Loucy (cell line): ENCODE data around the gene NLRC5.

Experiments
- H2AFZ ChIP-seq: fragments of 200-600 bp; sonication (generic); 2 replicates; pipeline ENCODE4 v1.6.0; 2016; ENCODE audit warnings: antibody characterized with exemption, mild to moderate bottlenecking, low read length, moderate library complexity
- H3F3A ChIP-seq: fragments of 200-600 bp; 2 replicates; pipeline ENCODE4 v1.6.0; 2016; ENCODE audit warnings: antibody characterized with exemption, low read depth, mild to moderate bottlenecking
- H3K27me3 ChIP-seq: fragments of 200-600 bp; sonication (generic); 2 replicates; pipeline ENCODE4 v1.6.1; 2014; ENCODE audit warnings: low read length, mild to moderate bottlenecking; ENCODE audit not compliant: insufficient read depth, poor library complexity, severe bottlenecking
- H3K36me3 ChIP-seq: fragments of 200-600 bp; sonication (generic); 2 replicates; pipeline ENCODE4 v1.6.1; 2016; ENCODE audit warnings: low read length; ENCODE audit not compliant: insufficient read depth
- H3K4me1 ChIP-seq: fragments of 200-600 bp; sonication (generic); 2 replicates; pipeline ENCODE4 v1.5.1; 2014; ENCODE audit warnings: low read length, mild to moderate bottlenecking; ENCODE audit not compliant: insufficient read depth, poor library complexity, severe bottlenecking
- H3K4me2 ChIP-seq: fragments of 200-600 bp; sonication (generic); 2 replicates; pipeline ENCODE4 v1.6.0; 2014; ENCODE audit warnings: antibody characterized with exemption, low read length, low read depth, mild to moderate bottlenecking; ENCODE audit not compliant: poor library complexity, severe bottlenecking
- H3K4me3 ChIP-seq: fragments of 200-600 bp; sonication (generic); 2 replicates; pipeline ENCODE4 v1.5.1; 2014; ENCODE audit warnings: low read length, mild to moderate bottlenecking, mixed read lengths; ENCODE audit not compliant: poor library complexity, severe bottlenecking
- H3K79me2 ChIP-seq: fragments of 200-600 bp; sonication (generic); 2 replicates; pipeline ENCODE4 v1.6.1; 2014; ENCODE audit warnings: low read length; ENCODE audit not compliant: insufficient read depth
- H3K9ac ChIP-seq: fragments of 200-600 bp; sonication (generic); 2 replicates; pipeline ENCODE4 v1.6.0; 2014; ENCODE audit warnings: mild to moderate bottlenecking, low read depth, low read length, moderate library complexity; ENCODE audit not compliant: poor library complexity, severe bottlenecking
- H3K9me2 ChIP-seq: fragments of 200-600 bp; sonication (generic); replicated peaks from 2 replicates; pipeline ENCODE4 v1.6.1; 2016; ENCODE audit warnings: low read depth, low read length, mixed read lengths
- H3K9me3 ChIP-seq: fragments of 200-600 bp; sonication (generic); 2 replicates; pipeline ENCODE4 v1.6.1; 2014; ENCODE audit warnings: mild to moderate bottlenecking, antibody characterized with exemption, low read length, low read depth; ENCODE audit not compliant: insufficient read depth
- H4K20me1 ChIP-seq: fragments of 200-600 bp; sonication (generic); 2 replicates; pipeline ENCODE4 v1.6.0; 2014; ENCODE audit warnings: antibody characterized with exemption, low read length, mild to moderate bottlenecking; ENCODE audit not compliant: insufficient read depth, poor library complexity, severe bottlenecking
- EZH2phosphoT487 ChIP-seq: fragments of 200-600 bp; IDR thresholded peaks from 2 replicates; pipeline ENCODE4 v1.6.1; 2018; ENCODE audit warnings: antibody characterized with exemption, mild to moderate bottlenecking, moderate library complexity, borderline replicate concordance
- TF ChIP-seq, protein P1 (sequence below): fragments of 200-600 bp; sonication (generic); conservative IDR thresholded peaks from 2 replicates; pipeline ENCODE4 v1.5.1; 2014; ENCODE audit warnings: mild to moderate bottlenecking, antibody characterized with exemption, low read length

NLRC5 gene

DNA sequence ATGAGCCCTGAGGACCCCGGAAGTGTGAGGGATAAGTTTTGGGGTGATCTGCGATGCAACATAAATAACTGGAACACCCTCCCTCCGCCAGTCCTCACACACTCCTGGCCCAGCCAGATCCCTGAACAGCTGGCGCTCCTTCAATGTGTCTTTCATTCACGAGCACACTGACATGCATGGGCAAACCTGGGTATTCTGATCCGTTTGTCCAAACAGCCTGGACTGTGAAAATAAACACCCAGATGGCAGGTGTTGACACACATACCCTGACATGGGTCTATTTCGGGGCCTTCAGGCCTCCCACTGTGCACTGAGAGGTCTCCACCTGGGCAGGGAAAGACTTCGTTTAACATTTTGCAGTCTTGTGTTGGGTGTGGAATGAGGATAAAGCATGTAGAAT, 100.0 kb downstream of the NLRC5 start:
- Histone ChIP-seq H3K4me2 (no peak overlapping the region), H3K9ac (no peak overlapping the region), H3K4me1 (peaks cover 20% of the 10 kb centered on the region), H3K9me2 (no peaks in the 10 kb centered on the region), H3K9me3 (no peaks in the 10 kb centered on the region), H2AFZ (no peak overlapping the region), H3K4me3 (no peak overlapping the region), H3K27me3 (no peaks in the 10 kb centered on the region), H3K79me2 (peaks cover 15% of the 10 kb centered on the region), H3F3A (no peaks in the 10 kb centered on the region), H4K20me1 (peaks cover 3% of the 10 kb centered on the region), H3K36me3 (no peaks in the 10 kb centered on the region)
- TF ChIP-seq, protein P1, sequence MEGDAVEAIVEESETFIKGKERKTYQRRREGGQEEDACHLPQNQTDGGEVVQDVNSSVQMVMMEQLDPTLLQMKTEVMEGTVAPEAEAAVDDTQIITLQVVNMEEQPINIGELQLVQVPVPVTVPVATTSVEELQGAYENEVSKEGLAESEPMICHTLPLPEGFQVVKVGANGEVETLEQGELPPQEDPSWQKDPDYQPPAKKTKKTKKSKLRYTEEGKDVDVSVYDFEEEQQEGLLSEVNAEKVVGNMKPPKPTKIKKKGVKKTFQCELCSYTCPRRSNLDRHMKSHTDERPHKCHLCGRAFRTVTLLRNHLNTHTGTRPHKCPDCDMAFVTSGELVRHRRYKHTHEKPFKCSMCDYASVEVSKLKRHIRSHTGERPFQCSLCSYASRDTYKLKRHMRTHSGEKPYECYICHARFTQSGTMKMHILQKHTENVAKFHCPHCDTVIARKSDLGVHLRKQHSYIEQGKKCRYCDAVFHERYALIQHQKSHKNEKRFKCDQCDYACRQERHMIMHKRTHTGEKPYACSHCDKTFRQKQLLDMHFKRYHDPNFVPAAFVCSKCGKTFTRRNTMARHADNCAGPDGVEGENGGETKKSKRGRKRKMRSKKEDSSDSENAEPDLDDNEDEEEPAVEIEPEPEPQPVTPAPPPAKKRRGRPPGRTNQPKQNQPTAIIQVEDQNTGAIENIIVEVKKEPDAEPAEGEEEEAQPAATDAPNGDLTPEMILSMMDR: no peak

DNA sequence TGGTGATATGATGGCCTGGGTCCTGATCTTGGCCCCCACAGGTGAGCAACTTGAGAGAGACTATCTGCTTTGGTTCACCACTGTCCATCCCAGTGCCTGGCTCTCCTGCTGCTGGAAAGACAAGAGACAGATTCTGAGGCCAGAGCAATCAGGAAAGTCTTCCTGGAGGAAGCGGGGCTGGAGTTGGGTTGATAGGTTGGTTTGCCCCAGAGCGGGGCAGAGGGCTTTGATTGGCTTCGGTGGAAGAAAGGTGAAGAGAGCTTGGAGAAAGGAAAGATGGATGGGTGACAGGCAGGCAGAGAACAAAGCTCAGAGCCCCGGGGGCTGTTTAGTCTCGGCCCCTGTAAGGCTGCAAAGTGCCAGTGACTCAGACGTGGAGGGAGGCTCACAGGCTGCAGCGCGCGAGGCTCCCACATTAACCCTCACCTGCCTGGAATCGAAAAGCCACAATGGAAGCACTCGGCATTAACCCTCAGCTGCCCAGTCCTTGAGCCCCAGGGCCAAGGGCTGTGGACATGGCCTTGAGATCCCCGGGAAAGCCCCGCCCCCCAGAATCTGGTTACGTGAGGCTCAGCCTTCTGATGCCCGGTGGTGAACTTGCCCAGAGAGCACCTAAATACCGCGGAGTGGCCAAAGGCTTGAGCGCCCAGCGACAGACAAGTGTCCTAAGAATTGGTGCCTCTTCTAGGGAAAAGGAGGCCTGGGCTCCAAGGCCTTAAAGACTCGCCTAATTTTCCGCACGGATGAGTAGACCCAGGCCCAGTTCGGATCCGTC, 102.0 kb downstream of the NLRC5 start:
- peak overlapping the region; percentile 89 for H2AFZ ChIP-seq
- no peaks in the 10 kb centered on the region for H3F3A ChIP-seq
- no peaks in the 10 kb centered on the region for H3K9me3 ChIP-seq
- H3K4me3 ChIP-seq: peak overlapping the region; percentile 79
- no peaks in the 10 kb centered on the region for H3K27me3 ChIP-seq
- H3K79me2 ChIP-seq: peaks cover 35% of the 10 kb centered on the region
- peak overlapping the region; percentile 71 for H3K9ac ChIP-seq
- H3K4me1 ChIP-seq: peaks cover 32% of the 10 kb centered on the region
- H3K4me2 ChIP-seq: peak overlapping the region; percentile 76
- no peaks in the 10 kb centered on the region for H3K9me2 ChIP-seq
- TF ChIP-seq, protein P1: no peak
- no peak for TF ChIP-seq EZH2phosphoT487
- H4K20me1 ChIP-seq: peaks cover 3% of the 10 kb centered on the region
- H3K36me3 ChIP-seq: no peaks in the 10 kb centered on the region

- Histone ChIP-seq H3K9me2 (no peaks in the 10 kb centered on the region), H3K4me2 (peak within 1 kb of the TSS; percentile 89), H3F3A (no peaks in the 10 kb centered on the region), H4K20me1 (peaks cover 3% of the 10 kb centered on the region), H2AFZ (peak within 1 kb of the TSS; percentile 89), H3K27me3 (no peaks in the 10 kb centered on the region), H3K4me3 (peak within 1 kb of the TSS; percentile 79), H3K79me2 (peaks cover 43% of the 10 kb centered on the region), H3K36me3 (no peaks in the 10 kb centered on the region), H3K9me3 (no peaks in the 10 kb centered on the region), H3K4me1 (peaks cover 35% of the 10 kb centered on the region), H3K9ac (peak within 1 kb of the TSS; percentile 78)
- TF ChIP-seq, protein P1: 0 out of 2 replicates have a peak, but pooled peaks have one; percentile 12
- no peak for TF ChIP-seq EZH2phosphoT487
These were observed 102.8 kb downstream of the NLRC5 start, which contains the start of gene CPNE2 for GRCh38 chr16:57091975-57092785. TSS of gene CPNE2 (plus strand) at chr16:57092583. CDS start at chr16:57110743, 18,160 bp downstream.
